GM19351 (cell line): ENCODE data around the gene TPRN.

Experiments
- ATAC-seq: cut with Tn5 transposase; IDR thresholded peaks from one replicate; pipeline ENCODE4 v1.9.1; 2021; ENCODE audit warnings: mild to moderate bottlenecking, moderate library complexity; ENCODE audit not compliant: unreplicated experiment

TPRN gene

GRCh38 chr9:137191245-137191644 is 9.3 kb downstream of the TPRN start:
- ATAC-seq, result no peak

GRCh38 chr9:137190315-137190856 is 10.2 kb downstream of the TPRN start:
- no peak for ATAC-seq

- ATAC-seq, result no peak
These were observed 10.9 kb downstream of the TPRN start for GRCh38 chr9:137189297-137190295.

DNA sequence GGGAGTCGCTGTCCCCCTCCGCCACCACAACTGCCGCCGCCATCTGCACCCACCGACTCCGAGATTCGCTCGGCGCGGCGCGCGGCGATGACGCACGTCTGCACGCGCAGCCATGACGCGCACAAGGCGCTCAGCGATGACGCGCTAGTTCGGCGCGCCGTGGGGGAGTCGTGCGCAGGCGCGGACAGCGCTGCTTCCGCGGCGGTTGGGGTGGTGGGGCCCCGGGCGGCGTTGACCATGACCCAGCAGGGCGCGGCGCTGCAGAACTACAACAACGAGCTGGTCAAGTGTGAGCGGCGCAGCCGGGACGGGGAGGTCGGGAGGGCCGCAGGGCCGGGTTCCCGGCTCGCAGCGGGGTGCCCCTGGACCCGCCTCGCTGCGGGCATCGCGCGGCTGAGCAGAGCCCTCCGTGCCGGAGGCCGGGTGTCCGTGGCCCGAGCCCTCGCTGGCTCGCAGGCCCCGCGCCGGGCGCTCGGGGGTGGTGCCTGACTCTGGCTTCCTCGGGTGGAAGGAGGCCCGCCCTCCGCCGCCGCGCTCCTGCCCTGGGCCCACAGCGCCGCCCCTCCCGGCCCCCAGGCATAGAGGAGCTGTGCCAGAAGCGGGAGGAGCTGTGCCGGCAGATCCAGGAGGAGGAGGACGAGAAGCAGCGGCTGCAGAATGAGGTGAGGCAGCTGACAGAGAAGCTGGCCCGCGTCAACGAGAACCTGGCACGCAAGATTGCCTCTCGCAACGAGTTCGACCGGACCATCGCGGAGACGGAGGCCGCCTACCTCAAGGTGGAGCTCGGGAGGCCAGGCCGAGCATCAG is 11.8 kb downstream of the TPRN start, which contains the start of the genes ANAPC2 and SSNA1:
ANAPC2 (minus strand) TSS at position 71 of the 807 bp plus-strand sequence; CDS start at position 43, 28 bp downstream.
SSNA1 (plus strand) TSS at position 187 of the 807 bp plus-strand sequence; CDS start at position 238, 51 bp downstream.
- ATAC-seq, result peak; percentile 82

DNA sequence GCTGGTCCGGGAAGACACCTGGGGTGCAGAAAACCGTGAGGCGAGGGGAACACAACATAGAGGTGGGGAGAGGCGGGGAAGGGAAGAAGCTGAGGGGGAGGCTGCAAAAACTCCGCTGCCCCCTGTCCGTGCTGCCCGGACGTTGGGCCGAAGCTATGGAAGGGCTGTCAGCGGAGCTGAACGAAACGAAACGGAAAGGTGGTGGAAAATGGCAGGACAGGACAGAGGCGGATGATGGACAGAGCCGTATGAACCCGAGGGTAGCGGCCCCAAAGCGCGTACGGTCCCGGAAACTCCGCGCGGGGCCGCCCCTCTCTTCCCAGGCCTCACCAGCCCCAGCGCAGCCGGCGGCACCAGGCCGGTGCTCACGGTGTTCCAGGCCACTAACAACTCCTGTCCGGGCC is 12.5 kb downstream of the TPRN start:
- ATAC-seq, result no peak

DNA sequence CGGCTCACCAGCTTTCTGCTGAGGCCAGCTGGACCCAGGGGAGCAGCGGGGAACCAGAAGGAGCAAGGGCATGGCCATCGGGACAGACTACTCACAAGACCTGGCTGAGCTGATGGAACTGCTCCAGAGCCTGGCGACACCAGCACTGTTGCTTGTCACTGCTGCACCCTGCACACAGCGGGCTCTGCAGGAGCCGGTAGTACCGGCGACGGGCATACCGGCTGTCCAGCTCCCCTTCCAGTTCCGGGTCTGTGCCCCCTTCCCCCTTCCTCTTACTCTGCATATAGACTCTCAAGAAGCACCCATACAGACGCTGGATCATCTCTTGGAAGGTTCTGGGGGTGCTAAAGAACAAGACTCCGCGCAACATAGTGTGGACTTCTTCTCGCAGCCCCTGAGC is 13.2 kb downstream of the TPRN start:
- ATAC-seq, result no peak

- no peak for ATAC-seq
These were observed 14.2 kb downstream of the TPRN start for GRCh38 chr9:137186385-137186784.

- no peak for ATAC-seq
These were observed 14.6 kb downstream of the TPRN start for GRCh38 chr9:137185921-137186320.

GRCh38 chr9:137184881-137185660 is 15.5 kb downstream of the TPRN start:
- ATAC-seq, result no peak

DNA sequence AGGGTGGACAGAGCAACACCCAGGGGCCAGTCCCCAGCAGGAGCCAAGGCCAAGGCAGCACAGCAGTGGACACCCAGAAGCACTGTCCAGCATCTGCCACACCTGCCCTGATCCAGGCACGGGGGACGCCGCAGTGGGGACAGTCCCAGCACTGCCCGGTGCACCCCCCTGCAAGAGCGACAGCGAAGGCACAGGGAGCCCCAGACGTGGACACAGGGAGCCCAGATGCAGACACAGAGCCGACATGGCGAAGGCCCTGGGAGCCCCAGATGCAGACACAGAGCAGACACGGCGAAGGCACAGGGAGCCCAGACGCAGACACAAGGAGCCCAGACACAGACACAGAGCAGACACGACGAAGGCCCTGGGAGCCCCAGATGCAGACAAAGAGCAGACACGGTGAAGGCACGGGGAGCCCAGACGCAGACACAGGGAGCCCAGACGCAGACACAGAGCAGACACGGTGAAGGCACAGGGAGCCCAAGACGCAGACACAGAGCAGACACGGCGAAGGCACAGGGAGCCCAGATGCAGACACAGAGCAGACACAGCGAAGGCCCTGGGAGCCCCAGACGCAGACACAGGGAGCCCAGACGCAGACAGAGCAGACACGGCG is 16.5 kb downstream of the TPRN start:
- no peak for ATAC-seq

DNA sequence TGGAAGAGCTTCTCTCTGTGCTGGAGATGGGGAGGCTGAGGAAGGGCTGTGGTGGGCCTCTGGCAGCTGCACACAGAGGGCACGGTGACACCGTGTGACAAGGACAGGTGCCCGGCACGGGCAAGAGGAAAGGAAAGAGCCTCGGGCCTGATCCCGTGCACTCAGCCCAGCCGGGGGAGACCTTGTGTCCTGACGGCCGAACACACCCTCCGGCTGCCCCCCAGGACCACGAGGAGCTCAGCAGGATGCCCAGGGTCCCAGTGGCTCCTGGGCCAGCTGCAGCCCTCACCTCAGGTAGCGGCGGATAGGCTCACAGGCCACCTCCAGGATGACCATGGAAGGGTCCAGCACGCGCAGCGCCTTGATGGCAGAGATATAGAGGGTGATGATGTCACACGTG is 17.7 kb downstream of the TPRN start:
- no peak for ATAC-seq

GRCh38 chr9:137181680-137182079 is 18.9 kb downstream of the TPRN start:
- no peak for ATAC-seq

- no peak for ATAC-seq
These were observed 20.1 kb downstream of the TPRN start for GRCh38 chr9:137180491-137180890.

DNA sequence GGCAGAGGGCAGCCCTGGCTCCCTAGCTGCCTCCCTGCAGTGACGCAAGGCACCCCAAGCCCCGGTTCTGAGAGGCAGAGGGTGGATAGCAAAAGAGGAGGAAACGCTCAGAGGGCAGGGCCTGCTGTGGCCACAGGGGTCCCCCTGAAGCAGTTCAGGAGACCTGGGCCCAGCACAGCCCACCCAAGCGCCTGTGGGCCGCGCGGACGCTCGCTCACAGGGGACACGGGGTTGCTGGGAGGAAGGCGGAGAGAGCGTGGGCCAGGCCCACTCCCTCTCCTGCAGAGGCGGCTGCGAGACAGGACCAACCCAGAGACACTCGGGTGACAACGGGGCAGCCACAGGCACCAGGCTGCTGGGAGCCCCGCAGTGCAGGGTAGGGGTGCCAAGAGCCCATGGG is 20.8 kb downstream of the TPRN start:
- ATAC-seq, result no peak

DNA sequence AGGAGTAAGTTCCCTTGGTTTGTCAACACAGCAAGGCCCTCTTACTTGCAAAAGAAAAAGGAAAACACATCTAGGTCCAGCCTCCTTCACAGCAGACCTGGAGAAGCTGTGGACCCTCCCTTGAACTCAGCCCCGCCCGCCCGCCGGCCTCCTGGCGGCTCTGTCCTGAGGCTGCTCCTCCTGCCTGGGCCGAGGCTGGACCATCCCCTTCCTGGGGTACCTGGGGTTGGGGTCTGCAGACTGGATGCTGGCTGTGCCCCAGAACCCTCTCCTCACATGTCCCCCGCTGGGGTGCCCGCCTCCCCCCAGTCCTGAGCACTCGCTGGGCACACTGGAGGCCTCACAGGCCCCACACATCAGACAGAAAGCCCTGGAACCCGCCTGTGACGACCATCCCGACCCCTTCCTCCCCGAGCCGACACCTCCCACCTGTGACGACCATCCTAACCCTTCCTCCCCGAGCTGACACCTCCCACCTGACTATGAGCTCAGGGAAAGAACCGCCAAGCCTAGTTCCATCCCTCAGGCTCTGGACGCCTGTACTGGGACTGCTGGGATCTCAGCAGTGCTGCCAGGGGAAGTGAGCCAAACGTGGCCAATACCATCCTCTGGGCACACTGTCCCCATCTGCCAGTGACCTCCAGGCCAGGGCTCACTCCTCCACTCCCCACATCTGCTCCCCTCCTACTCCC is 21.5 kb downstream of the TPRN start:
- ATAC-seq, result no peak

DNA sequence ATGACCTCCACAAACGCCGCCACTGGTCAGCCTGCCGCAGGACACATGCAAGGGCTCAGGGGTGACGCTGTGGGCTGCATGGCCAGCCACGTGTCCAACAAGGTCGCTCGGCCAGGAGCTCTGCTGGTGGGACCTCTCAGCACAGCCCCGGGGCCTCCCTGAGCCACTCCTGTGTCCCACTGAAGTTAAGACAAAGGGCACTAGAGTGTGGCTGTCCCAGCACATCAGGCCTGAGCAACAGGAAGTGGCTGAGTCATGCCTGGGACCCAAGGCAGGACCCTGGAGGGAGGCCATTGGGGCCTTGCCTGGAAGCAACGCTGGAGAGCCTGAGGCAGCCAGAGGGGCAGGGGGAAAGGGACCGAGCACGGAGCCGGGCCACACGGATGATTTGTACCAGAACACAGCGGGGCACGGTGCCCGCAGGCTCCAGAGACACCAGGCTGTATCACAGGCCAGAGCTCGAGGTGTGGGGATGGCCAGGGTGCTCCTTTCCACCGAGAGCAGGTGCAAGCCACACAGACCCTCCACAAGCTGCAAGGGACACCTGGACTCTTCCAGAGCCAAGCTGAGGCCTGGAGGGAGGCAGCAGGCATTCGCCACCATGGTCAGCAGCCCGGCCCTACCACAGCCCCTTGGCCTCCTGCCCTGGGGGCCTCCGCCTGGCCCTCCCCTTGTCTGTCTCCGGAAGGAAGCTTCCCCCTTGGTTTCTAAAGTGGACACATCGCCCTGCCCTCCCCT is 22.2 kb downstream of the TPRN start:
- no peak for ATAC-seq

GRCh38 chr9:137176302-137177182 is 24.0 kb downstream of the TPRN start:
- ATAC-seq, result no peak
